ENCODE data around the gene ZNF429.

DNA sequence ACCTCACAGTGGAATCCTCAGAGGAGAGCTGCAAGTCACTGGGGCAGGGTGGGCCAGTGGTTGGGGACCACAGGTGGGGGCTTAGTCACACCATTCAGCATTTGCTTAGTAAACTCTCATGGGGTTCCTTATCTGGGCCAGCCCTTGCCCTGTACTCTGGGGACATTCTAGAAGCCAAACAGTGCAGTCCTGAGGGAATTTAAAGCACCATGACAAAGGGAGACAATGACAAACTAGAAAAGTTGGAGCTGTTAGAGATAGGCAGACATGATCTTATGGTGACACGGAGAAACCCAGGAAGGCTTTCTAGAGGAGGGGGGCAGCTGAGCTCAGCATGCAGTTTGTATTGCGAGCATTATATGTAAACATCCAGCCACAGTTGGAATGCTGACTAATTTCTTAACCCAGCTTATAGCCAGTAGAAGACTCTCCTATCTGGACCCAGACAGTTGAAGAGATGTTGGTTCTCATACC lies 87.6 kb downstream of the ZNF429 start:
- TF ChIP-seq CTCF (IDR thresholded peaks at IDR 0.05) (no peak), POLR2A (IDR thresholded peaks at IDR 0.05) (no peak), POLR2AphosphoS5 (IDR thresholded peaks at IDR 0.05) (no peak)
